ENCODE results near the gene ZNF778.

Gene ZNF778

DNA sequence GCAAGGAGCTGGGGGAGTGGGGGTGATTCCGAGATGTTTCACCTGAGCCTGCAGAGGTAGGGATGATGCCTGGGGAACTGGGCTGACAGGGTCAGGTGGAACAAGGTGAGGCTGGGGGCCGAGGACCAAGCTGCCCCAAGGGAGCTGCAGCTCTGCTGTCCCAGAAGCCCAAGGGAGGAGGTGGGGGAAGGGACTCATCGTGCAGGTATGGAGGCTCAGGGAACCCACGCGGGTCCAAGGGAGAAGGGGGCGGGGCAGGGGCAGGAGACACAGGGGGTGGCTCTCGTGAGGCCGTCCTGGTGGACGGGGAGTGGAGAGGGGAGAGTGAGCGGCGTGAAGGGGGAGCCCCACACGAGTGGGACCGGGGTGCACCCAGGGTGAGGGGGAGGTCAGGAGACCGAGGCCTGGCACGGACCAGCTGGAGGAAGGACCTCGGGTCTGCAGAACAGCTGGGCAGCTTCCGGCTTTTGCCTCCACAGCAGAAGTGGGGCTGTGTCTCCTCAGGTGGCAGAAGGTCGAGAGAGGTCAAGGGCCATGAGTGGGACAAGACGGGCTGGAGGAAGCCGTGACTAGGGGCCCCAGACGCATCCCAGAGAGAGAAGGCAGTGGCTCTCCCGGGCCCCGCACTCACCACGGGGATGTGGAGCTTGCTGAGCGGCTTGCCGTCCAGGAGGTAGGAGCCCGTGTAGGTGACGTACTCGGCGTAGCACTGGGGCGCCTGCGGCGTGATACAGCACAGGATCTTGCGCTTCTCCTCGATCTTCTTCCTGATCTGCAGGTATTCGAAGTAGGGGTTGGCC lies 61.1 kb downstream of the ZNF778 start:
- no peak for DNase-seq

DNA sequence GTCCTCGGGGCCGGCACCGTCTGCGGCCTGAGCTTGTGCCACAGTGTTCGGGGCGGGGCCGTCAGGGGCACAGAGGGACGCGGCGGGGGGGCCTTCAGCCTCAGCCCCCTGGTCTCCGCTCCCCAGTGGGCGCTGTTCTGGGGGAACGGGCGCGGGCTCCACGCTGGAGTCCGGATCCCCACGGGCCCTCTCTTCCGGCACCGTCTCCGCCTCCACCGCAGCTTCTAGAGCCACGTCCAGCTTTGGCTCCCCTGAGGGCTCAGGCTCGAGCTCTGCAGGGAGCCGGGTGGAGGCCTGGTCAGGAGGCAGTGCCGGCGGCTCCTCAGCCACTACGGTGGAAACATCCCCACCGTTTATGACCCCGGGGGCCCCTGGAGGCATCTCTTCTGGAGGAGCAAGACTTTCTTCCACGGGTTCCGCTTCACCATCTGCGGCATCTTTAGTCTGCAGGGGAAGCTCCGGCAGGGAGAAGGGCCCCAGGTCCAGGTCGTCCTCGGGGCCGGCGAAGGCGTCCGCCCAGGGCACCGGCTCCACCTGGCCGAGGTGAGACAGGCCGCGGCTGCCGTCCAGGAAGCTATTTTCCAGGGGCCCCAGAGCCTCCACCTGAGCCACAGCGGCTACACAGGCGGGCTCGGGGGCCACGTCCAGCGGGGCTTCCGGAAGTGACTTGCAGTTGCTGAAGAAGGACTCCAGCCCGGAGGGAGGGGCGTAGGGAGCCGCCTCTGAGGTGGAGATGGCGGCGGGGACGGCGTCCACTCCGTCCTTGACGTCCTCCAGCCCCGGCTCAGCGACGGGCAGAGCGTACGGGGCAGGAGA lies 62.4 kb downstream of the ZNF778 start:
- DNase-seq: no peak

DNA sequence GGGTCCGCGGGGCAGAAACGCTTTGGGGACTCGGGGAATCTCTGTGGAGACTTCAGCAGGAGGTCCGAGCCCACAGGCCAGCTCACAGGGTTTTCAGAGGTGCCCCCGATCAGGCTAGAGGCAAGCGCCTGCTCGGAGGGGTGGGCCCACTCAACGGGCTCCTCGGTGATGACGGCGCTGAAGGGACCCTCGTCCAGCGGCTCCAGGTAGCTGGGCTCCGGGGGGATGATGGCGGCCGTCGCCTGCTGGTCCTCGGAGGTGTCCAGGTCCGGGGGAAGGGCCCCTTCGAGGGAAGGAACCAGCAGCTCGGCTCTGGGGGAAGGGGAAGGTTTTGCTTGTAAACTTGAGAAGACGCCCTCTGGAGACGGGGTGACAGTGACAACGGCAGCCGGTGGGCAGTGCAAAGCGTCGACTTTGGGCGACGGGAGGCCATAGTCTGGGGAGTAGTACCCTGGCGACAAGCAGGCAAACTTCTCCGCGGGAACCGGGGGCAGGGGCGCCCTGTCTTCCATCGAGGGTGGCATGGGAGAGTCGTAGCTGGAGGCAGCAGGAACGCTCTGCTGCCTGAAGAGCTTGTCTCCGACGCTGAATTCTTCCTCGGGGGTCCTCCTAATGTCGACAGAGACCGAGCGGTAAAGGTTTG lies 63.2 kb downstream of the ZNF778 start:
- no peak for DNase-seq

DNA sequence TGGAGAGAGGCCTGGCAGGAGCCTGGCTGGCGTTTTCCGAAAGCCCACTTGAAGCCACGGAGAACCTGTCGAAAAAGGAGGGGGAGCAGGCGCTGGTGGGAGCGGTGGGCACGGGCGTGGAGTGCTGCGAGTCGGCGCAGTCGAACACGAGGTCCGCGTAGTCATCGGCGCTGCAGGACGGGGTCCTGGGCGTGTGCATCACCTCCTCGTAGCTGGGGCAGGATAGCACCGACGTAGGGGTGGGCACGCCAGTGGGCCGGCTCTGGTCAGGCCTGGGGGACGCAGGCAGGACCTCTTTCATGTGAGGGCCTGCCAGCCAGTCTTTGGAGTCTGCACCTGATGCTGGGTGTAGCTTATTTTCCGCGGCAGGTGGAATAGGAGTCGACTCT lies 63.7 kb downstream of the ZNF778 start:
- DNase-seq: no peak

DNA sequence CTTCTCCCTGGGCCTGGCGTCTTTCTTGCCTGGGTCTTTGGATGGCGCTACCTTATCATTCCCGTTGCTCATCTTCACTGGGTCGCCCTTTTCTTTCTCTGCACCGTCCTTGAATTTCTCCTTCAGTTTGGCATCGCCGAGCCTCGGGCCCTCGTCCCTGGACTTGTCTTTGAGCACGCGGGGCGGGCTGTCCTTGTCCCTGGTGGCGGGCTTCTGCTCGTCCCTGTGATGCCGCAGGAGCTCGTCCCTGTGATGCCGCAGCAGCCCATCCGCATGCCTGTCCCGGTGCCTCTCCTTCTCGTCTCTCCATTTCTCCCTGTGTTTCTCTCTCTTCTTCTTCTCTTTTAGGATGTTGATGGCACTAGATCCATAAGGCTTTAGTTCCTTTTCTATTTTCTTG lies 64.3 kb downstream of the ZNF778 start:
- DNase-seq: no peak

DNA sequence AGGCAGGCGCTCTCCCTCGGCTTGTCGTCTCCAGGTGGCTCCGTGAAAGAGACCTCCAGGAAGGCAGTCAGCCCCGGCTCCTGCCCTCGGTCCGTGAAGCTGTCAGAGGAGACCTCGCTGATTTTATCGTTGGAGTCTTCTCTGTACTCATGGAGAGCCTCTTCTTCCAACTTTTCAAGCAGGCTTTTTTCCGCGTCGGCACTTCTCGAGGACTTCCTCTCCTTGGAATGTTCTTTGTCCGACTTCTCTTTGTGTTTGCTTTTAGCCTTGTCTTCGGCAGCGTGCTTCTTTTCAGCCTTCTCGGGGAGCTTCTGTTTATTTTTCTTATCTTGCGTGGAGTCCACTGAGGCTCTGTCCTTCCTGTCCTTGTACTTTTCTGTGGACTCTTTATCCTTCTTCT lies 65.0 kb downstream of the ZNF778 start:
- DNase-seq: no peak

DNA sequence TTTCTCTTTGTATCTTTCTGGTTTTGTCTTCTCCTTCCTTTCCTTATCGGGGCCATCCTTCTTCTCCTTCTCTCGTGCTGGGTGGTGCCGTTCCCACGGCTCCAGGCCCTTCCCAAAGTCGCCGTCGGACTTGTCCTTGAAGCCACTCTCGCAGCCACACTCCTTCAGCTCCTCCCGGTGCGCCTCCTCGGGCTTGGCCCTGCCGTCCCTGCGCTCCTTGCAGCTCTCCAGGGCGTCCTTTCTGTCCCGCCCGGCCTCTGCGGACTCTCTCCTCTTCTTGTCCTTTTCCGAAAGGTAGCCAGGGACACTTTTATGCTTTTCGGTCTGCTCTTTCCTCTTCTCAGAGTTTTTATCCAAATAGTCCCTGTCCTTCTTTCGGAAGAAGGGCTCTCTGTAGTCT lies 65.9 kb downstream of the ZNF778 start:
- DNase-seq: no peak

DNA sequence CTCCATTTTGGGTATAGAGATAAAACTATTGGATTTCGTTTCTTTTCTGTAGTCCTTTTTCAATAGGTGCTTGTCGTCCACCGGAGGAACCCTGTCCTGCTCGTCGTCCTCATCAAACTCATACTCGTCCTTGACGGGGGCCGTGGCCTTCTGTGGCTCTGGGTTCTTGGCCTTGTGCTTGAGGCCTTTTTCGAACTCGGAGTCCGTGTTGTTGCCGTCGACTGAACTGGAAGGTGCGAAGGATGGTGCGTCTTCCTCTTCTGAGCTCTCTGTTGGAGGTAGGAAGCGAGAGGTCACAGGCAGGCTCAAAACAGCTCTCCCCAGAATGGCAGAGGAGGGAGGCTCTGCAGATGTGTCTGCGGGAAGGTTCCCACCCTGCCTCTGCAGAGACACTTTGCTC lies 67.9 kb downstream of the ZNF778 start:
- DNase-seq: no peak

DNA sequence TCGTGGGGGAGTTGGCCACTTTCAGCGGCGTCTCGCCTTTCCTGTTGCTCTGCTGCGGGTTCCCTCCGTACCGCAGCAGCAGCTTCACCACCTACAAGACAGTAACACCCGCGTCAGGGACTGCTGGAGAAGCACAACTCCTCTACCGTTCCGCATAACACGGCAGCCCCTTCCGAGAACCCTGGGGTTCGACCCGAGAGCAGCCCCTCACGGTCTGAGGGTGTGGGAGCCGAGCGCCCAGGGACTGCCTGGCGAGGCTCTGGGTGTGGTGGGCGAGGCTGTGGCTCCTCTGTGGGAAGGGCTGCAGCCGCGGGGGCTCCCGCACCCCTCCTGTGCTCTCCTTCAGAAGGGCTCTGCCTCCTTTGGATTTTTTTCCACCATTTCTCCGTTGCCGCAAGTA lies 68.6 kb downstream of the ZNF778 start:
- no peak for DNase-seq
